SU-DHL-6 (cell line): ENCODE data around the gene S1PR3.

Experiments
- H2AFZ ChIP-seq: fragments of 200-600 bp; sonication (generic); 2 replicates; pipeline ENCODE4 v1.6.1; 2014; ENCODE audit warnings: low read depth, mild to moderate bottlenecking, moderate library complexity, mixed read lengths, antibody characterized with exemption, low read length; ENCODE audit not compliant: severe bottlenecking
- H3F3A ChIP-seq: fragments of 200-600 bp; shearing (Covaris generic); 2 replicates; pipeline ENCODE4 v1.6.0; 2016; ENCODE audit warnings: antibody characterized with exemption, mild to moderate bottlenecking; ENCODE audit not compliant: insufficient read depth
- H3K27ac ChIP-seq: fragments of 200-600 bp; sonication (generic); 2 replicates; pipeline ENCODE4 v1.5.1; 2016; ENCODE audit warnings: low read depth, mild to moderate bottlenecking, low read length, moderate library complexity, mixed read lengths
- H3K27me3 ChIP-seq: fragments of 200-600 bp; sonication (generic), shearing (Covaris generic); 2 replicates; pipeline ENCODE4 v1.6.0; 2014; ENCODE audit warnings: mild to moderate bottlenecking, low read length
- H3K36me3 ChIP-seq: fragments of 200-600 bp; sonication (generic); 2 replicates; pipeline ENCODE4 v1.6.1; 2014; ENCODE audit warnings: mild to moderate bottlenecking, low read length, mixed read lengths
- H3K4me2 ChIP-seq: fragments of 300-600, 200-600 bp; shearing (Covaris generic), sonication (generic); 2 replicates; pipeline ENCODE4 v1.6.0; 2014; ENCODE audit warnings: low read length, low read depth, mild to moderate bottlenecking; ENCODE audit not compliant: poor library complexity, severe bottlenecking
- H3K4me3 ChIP-seq: fragments of 200-600 bp; sonication (generic); 2 replicates; pipeline ENCODE4 v1.5.1; 2014; ENCODE audit warnings: antibody characterized with exemption, low read length, mild to moderate bottlenecking, mixed read lengths; ENCODE audit not compliant: insufficient read depth, poor library complexity, severe bottlenecking
- H3K79me2 ChIP-seq: fragments of 200-600 bp; sonication (generic); 2 replicates; pipeline ENCODE4 v1.6.1; 2014; ENCODE audit warnings: mild to moderate bottlenecking, low read length, moderate library complexity; ENCODE audit not compliant: insufficient read depth
- H3K9ac ChIP-seq: fragments of 200-600 bp; sonication (generic); 2 replicates; pipeline ENCODE4 v1.7.0; 2014; ENCODE audit warnings: mild to moderate bottlenecking, low read length
- H3K9me2 ChIP-seq: fragments of 200-600 bp; sonication (generic); replicated peaks from 2 replicates; pipeline ENCODE4 v1.6.1; 2014; ENCODE audit warnings: low read length; ENCODE audit not compliant: insufficient read depth
- H3K9me3 ChIP-seq: fragments of 200-600 bp; sonication (generic); 2 replicates; pipeline ENCODE4 v1.6.1; 2014; ENCODE audit warnings: low read length, mixed read lengths; ENCODE audit not compliant: insufficient read depth
- H4K20me1 ChIP-seq: fragments of 200-600 bp; sonication (generic); 2 replicates; pipeline ENCODE4 v1.6.1; 2014; ENCODE audit warnings: low read depth, mild to moderate bottlenecking, antibody characterized with exemption, low read length, moderate library complexity, mixed read lengths
- EZH2phosphoT487 ChIP-seq: fragments of 200-600 bp; sonication (generic), shearing (Covaris generic); conservative IDR thresholded peaks from 2 replicates; pipeline ENCODE4 v1.6.1; 2018; ENCODE audit warnings: mild to moderate bottlenecking, antibody characterized with exemption, low read length, moderate library complexity, mixed read lengths
- TF ChIP-seq, protein P1 (sequence below): fragments of 200-600 bp; sonication (generic); IDR thresholded peaks from one replicate; pipeline ENCODE4 v1.5.1; 2017; ENCODE audit warnings: antibody characterized with exemption, mild to moderate bottlenecking, low read length, moderate library complexity; ENCODE audit not compliant: insufficient read depth, poor library complexity, severe bottlenecking

S1PR3 gene

DNA sequence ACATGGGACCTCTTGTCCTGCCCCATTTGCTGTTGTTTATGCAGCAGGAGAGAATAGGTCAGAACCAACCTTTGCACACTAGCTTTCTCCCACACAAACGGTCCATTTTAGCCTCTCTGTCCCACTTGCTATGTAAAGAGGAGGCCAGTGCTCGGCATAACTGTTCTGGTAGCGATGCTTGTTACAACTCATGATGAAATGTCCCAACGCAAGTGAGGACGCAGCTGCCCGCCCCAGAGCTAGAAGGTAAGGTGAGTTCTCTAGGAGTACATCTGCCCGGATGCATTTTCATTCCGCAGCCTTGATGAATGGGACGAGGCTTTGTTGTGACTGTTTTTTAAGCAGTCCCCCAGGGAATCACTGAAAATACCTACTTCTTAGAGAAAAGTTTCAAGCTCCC lies 14.1 kb downstream of the S1PR3 start:
- H4K20me1 ChIP-seq, result no peaks in the 10 kb centered on the region
- H3K9ac ChIP-seq, result no peak overlapping the region
- H3K36me3 ChIP-seq, result no peaks in the 10 kb centered on the region
- H3K4me2 ChIP-seq, result no peak overlapping the region
- no peaks in the 10 kb centered on the region for H3K9me2 ChIP-seq
- no peak overlapping the region for H2AFZ ChIP-seq
- no peaks in the 10 kb centered on the region for H3F3A ChIP-seq
- no peaks in the 10 kb centered on the region for H3K27me3 ChIP-seq
- no peak for TF ChIP-seq EZH2phosphoT487
- TF ChIP-seq, protein P1, sequence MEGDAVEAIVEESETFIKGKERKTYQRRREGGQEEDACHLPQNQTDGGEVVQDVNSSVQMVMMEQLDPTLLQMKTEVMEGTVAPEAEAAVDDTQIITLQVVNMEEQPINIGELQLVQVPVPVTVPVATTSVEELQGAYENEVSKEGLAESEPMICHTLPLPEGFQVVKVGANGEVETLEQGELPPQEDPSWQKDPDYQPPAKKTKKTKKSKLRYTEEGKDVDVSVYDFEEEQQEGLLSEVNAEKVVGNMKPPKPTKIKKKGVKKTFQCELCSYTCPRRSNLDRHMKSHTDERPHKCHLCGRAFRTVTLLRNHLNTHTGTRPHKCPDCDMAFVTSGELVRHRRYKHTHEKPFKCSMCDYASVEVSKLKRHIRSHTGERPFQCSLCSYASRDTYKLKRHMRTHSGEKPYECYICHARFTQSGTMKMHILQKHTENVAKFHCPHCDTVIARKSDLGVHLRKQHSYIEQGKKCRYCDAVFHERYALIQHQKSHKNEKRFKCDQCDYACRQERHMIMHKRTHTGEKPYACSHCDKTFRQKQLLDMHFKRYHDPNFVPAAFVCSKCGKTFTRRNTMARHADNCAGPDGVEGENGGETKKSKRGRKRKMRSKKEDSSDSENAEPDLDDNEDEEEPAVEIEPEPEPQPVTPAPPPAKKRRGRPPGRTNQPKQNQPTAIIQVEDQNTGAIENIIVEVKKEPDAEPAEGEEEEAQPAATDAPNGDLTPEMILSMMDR, result no peak
- no peaks in the 10 kb centered on the region for H3K9me3 ChIP-seq
- H3K27ac ChIP-seq, result no peak overlapping the region
- no peak overlapping the region for H3K4me3 ChIP-seq
- no peaks in the 10 kb centered on the region for H3K79me2 ChIP-seq

DNA sequence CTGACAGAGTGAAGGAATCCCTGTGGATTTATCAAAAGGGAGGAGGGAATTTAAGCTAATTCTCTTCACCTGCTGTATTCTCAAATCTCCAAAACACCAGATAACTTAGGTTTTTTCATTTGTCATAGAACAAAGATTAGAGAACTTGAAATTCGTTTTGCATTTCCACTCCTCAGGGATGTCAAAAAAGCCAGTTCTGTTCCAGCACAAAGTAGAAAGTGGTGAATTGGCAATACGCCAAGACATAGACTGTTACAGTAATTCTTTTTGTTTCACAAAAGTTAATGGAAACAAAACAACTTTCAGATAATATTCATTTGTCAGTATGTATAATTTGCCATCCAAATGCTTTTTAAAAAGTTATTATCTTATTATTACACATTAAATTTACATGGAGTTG lies 15.0 kb downstream of the S1PR3 start:
- Histone ChIP-seq H3K4me3 (no peak overlapping the region), H3K79me2 (no peaks in the 10 kb centered on the region), H4K20me1 (no peaks in the 10 kb centered on the region), H2AFZ (no peak overlapping the region), H3K27ac (no peak overlapping the region), H3K4me2 (no peak overlapping the region), H3K9me3 (no peaks in the 10 kb centered on the region), H3K9me2 (no peaks in the 10 kb centered on the region), H3K9ac (no peak overlapping the region), H3K36me3 (no peaks in the 10 kb centered on the region), H3K27me3 (no peaks in the 10 kb centered on the region), H3F3A (no peaks in the 10 kb centered on the region)
- TF ChIP-seq EZH2phosphoT487, result no peak
- TF ChIP-seq, protein P1, result no peak

DNA sequence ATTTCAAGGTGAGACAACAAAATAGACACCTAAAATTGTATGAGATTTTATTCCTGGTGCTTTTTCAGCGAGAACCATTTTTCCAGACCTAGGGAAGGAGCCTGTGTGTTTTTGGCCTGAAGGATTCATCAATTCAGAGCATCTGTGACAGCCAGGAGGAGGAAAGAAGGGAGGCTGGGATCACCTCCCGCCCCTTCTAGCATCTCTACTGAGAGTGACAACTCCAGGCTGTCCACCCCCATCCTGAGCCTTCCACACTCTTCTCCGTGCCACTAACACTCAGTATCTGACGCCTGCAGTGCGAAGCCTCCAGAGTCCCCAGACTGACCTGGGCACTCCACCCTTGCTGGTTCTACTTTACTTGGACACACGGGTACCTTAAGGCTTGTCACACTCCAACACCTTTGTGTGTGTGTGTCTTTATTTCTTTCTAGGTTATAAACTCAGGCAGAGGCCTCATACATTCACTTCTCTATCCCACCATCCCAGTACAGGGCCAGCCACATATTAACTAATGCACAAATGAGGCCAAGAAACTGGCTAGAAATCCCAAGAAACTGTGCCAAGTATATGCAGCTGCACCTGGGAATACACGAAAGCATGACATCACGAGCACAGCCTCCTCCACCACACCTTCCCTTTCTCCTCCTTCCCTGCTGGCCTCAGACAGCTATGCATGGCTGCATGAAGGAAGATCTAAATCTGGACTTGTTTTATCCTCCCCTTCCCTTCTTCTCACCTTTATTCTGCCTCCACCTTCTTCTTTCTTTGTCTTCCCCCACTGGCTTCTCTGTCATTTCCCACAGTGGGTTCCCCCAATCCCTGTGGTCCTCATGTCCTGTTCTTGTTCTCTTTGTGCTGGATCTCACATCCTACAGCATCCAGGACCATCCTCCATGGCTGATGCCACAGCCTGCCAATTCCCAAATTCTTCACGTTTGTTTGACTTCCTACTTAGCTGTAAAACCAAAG lies 16.0 kb downstream of the S1PR3 start:
- H3K27ac ChIP-seq, result no peak overlapping the region
- no peak overlapping the region for H2AFZ ChIP-seq

More for the DNA sequence above, 16.0 kb downstream of the S1PR3 start:
- Histone ChIP-seq H3F3A (no peaks in the 10 kb centered on the region), H3K4me2 (no peak overlapping the region), H3K9me3 (no peaks in the 10 kb centered on the region), H3K4me3 (no peak overlapping the region), H3K79me2 (no peaks in the 10 kb centered on the region), H3K9ac (no peak overlapping the region), H4K20me1 (no peaks in the 10 kb centered on the region), H3K36me3 (no peaks in the 10 kb centered on the region), H3K9me2 (no peaks in the 10 kb centered on the region), H3K27me3 (no peaks in the 10 kb centered on the region)
- TF ChIP-seq, protein P1, result no peak
- no peak for TF ChIP-seq EZH2phosphoT487
